Measurements from ENCODE around the gene HERC2. TPM values are rescaled to one million over a fixed set of nuclear protein-coding genes. Genes with fewer than 3 reads are reported as not detected.

HERC2 gene
- total and polyA plus RNA-seq, 2 of the 8 experiments (the other 6 are each of a cell fraction or from before 2014, with no cell fraction given) = 83.0 to 88.7 TPM

- Histone ChIP-seq H3K4me1 (replicated peaks in 1 of 4; ENCODE audit: control insufficient read depth in 3 of 4, insufficient read depth in 4 of 4, low read length in 3 of 4) (peaks cover 0 to 8% (median 4%) of the 10 kb centered on the region in 4 experiments; a peak in 5 of 7 replicates), H3K4ac (replicated peaks; ENCODE audit: insufficient read length, low read depth, low read length) (no peak overlapping the region), H3K9me3 (ENCODE audit: insufficient read depth in 2 of 2, low read depth in 1 of 2, low read length in 1 of 2) (no peaks in the 10 kb centered on the region), H3K9ac (replicated peaks in 1 of 4; ENCODE audit: extremely low read depth in 1 of 4, low read depth in 3 of 4, low read length in 3 of 4) (no peak overlapping the region), H3K27me3 (replicated peaks in 1 of 4; ENCODE audit: control insufficient read depth in 3 of 4, extremely low read depth in 1 of 4, insufficient read depth in 3 of 4, low read length in 3 of 4) (no peaks in the 10 kb centered on the region), H3K27ac (ENCODE audit: low read depth, low read length) (no peak overlapping the region), H3K4me3 (ENCODE audit: extremely low read depth in 1 of 4, insufficient read depth in 2 of 4, low read depth in 3 of 4, low read length in 4 of 4) (no peak overlapping the region), H3K4me2 (ENCODE audit: insufficient read depth in 1 of 2, low read depth in 2 of 2, low read length in 2 of 2) (no peak overlapping the region), H3K79me2 (ENCODE audit: control insufficient read depth in 1 of 2, insufficient read depth in 2 of 2, low read length in 2 of 2) (no peaks in the 10 kb centered on the region; a peak in 1 of 4 replicates), H4K91ac (replicated peaks; ENCODE audit: insufficient read length, low read length) (no peak overlapping the region), H2BK15ac (ENCODE audit: low read length) (no peak overlapping the region), H3K79me1 (ENCODE audit: low read depth, low read length) (peaks cover 2% of the 10 kb centered on the region; the same call in 1 of the 2 replicates), H4K8ac (ENCODE audit: extremely low read depth, insufficient read depth, low read length) (no peak overlapping the region), H2AFZ (ENCODE audit: low read length) (no peak overlapping the region), H3K18ac (ENCODE audit: extremely low read depth, low read length) (no peak overlapping the region), H3K23me2 (ENCODE audit: low read depth, low read length) (0 out of 2 replicates have a peak, but pooled peaks cover 1% of the 10 kb centered on the region), H3K14ac (ENCODE audit: insufficient read length) (no peak overlapping the region), H2BK12ac (ENCODE audit: low read depth, low read length) (no peak overlapping the region), H2BK120ac (replicated peaks; ENCODE audit: low read depth, low read length) (no peak overlapping the region), H4K20me1 (replicated peaks in 1 of 2; ENCODE audit: control insufficient read depth in 1 of 2, insufficient read depth in 2 of 2, low read length in 2 of 2) (peaks cover 6 to 7% of the 10 kb centered on the region in 2 experiments), H2BK20ac (ENCODE audit: low read length) (no peak overlapping the region), H3K23ac (ENCODE audit: insufficient read length) (no peak overlapping the region), H3K56ac (replicated peaks; ENCODE audit: insufficient read length, low read depth, low read length) (no peak overlapping the region), H2AK5ac (ENCODE audit: low read depth, low read length) (no peak overlapping the region), H2BK5ac (ENCODE audit: low read depth, low read length) (no peak overlapping the region; the same call in 1 of the 2 replicates), H3K36me3 (ENCODE audit: control insufficient read depth in 2 of 4, insufficient read depth in 4 of 4, low read length in 3 of 4) (peaks cover 6 to 31% (median 16%) of the 10 kb centered on the region in 4 experiments; a peak in 7 of 8 replicates), H4K5ac (ENCODE audit: insufficient read length, low read depth, low read length) (no peak overlapping the region)
- ChIA-PET POLR2A (ENCODE audit: partially characterized antibody) (no interaction called here), CTCF (ENCODE audit: partially characterized antibody) (interaction anchor here (0.6 kb wide), 1 partner anchor 95 kb away, joined by 5 read pairs; no protein-coding TSS in a partner anchor)
- DNase-seq (ENCODE audit: low read depth in 1 of 2, low spot score in 2 of 2) = no peak
- no peak for FAIRE-seq
- 92% methylated on average over 8 of the region's 9 CpGs; no CpG with 5 or more reads in 1 of the 2 experiments for WGBS, 2 experiments (ENCODE audit: extremely low coverage in 1 of 2, insufficient coverage in 1 of 2, insufficient read length in 1 of 2, insufficient replicate concordance in 2 of 2, low coverage in 1 of 2, low lambda C conversion rate in 2 of 2, missing lambda C conversion rate in 1 of 2)
- TF ChIP-seq RNF2 (IDR thresholded peaks at IDR 0.05; ENCODE audit: borderline replicate concordance, low read depth, low read length, missing control alignments, poor library complexity, severe bottlenecking) (no peak), CEBPB (IDR thresholded peaks at IDR 0.05; ENCODE audit: low read depth, low read length) (no peak), EGR1 (IDR thresholded peaks at IDR 0.05; ENCODE audit: borderline replicate concordance, low read depth, low read length) (no peak), CTCF (IDR thresholded peaks at IDR 0.05; ENCODE audit: control extremely low read depth in 1 of 3, insufficient read depth in 1 of 3, low read depth in 1 of 3, low read length in 3 of 3) (no peak), NANOG (IDR thresholded peaks at IDR 0.05; ENCODE audit: insufficient read depth, low read depth, low read length, poor library complexity, severe bottlenecking) (no peak), JUN (IDR thresholded peaks at IDR 0.05; ENCODE audit: low read depth, low read length) (no peak), USF2 (IDR thresholded peaks at IDR 0.05; ENCODE audit: low read length) (no peak), BACH1 (IDR thresholded peaks at IDR 0.05; ENCODE audit: low read length) (no peak)
Measured at GRCh38 chr15:28129231-28129848, 192.6 kb downstream of the HERC2 start.
